HepG2 (cell line): ENCODE measurements around the gene PFAS. TPM values are rescaled to one million over a fixed set of nuclear protein-coding genes. Genes with fewer than 3 reads are reported as not detected.

Source experiments
- DMAP1 ChIP-seq: IDR thresholded peaks from 2 replicates; pipeline ENCODE4 v1.6.1; 2016
- EHMT2 ChIP-seq: fragments of 200-600 bp; sonication (generic); IDR thresholded peaks from 2 replicates; pipeline ENCODE4 v1.7.0; 2017; ENCODE audit warnings: antibody characterized with exemption, low read depth, low read length, borderline replicate concordance
- FIP1L1 ChIP-seq: fragments of 200-400 bp; formaldehyde crosslinking; IDR thresholded peaks from 2 replicates; pipeline ENCODE4 v1.6.1; 2018; ENCODE audit warnings: low read depth, mild to moderate bottlenecking, low read length, moderate library complexity, borderline replicate concordance; ENCODE audit not compliant: insufficient read depth
- HDAC2 ChIP-seq: sonication (generic); formaldehyde crosslinking; IDR thresholded peaks from 2 replicates; pipeline ENCODE4 v1.4.0; 2020; ENCODE audit warnings: missing genetic modification reagents
- HNRNPH1 ChIP-seq: fragments of 200-400 bp; formaldehyde crosslinking; optimal IDR thresholded peaks from 2 replicates; pipeline ENCODE3; 2017; ENCODE audit warnings: mild to moderate bottlenecking, low read depth, low read length
- NCOR1 ChIP-seq: fragments of 200-600 bp; sonication (generic); IDR thresholded peaks from 2 replicates; pipeline ENCODE4 v1.7.0; 2017; ENCODE audit warnings: antibody characterized with exemption, low read length, borderline replicate concordance
- NFATC3 ChIP-seq: sonication (generic); formaldehyde crosslinking; IDR thresholded peaks from 2 replicates; pipeline ENCODE4 v1.5.1; 2020; ENCODE audit warnings: mild to moderate bottlenecking, missing genetic modification reagents
- NR2F2 ChIP-seq: IDR thresholded peaks from 2 replicates; pipeline ENCODE4 v1.6.1; 2012; ENCODE audit warnings: low read depth, inconsistent platforms, borderline replicate concordance
- YEATS2 ChIP-seq: sonication (generic); formaldehyde crosslinking; IDR thresholded peaks from 2 replicates; pipeline ENCODE4 v1.4.0; 2020; ENCODE audit warnings: missing genetic modification reagents, borderline replicate concordance
- ZNF564 ChIP-seq: sonication (generic); formaldehyde crosslinking; IDR thresholded peaks from 2 replicates; pipeline ENCODE4 v1.8.1; 2023; ENCODE audit warnings: mild to moderate bottlenecking, missing genetic modification reagents
- ZNF792 ChIP-seq: IDR thresholded peaks from 2 replicates; pipeline ENCODE4 v1.6.1; 2016
- polyA plus RNA-seq, 8 experiments: library from polyadenylated mRNA; depleted of rRNA in 3 of 8; stranded (reverse) in 7 of 8; unstranded in 1 of 8; fragments of >200 nt; fragmentation: Illumina TruSeq in 4 of 8; extraction: Trizol in 4 of 8; gene quantifications; 2 replicates each; pipeline versions ENCODE4 v1.2.1 to v1.2.3, GENCODE V29; 2011 to 2016; ENCODE audit warnings: low read depth in 4 of 8, missing spikeins in 1 of 8, mixed read lengths in 1 of 8; ENCODE audit not compliant: insufficient read depth in 1 of 8
- total RNA-seq, 5 experiments: library from RNA; depleted of rRNA; stranded (reverse); fragments of >200 nt; fragmentation: Illumina TruSeq; extraction: Trizol; gene quantifications; 2 replicates each; pipeline ENCODE4 v1.2.3, GENCODE V29; 2016; ENCODE audit warnings: low read depth in 1 of 5
- TF ChIP-seq, protein P1 (sequence below): sonication (generic); formaldehyde crosslinking; IDR thresholded peaks from 2 replicates; pipeline ENCODE4 v1.4.0; 2020; ENCODE audit warnings: missing genetic modification reagents, mild to moderate bottlenecking, borderline replicate concordance
- TF ChIP-seq, protein P2 (sequence below), 2 experiments: sonication (generic) in 1 of 2; formaldehyde crosslinking in 1 of 2; IDR thresholded peaks; 2 replicates each; pipeline versions ENCODE4 v1.6.1 to v1.9.0; 2014 to 2022; ENCODE audit warnings: antibody characterized with exemption in 1 of 2, borderline replicate concordance in 1 of 2, inconsistent platforms in 1 of 2, low read depth in 1 of 2, missing genetic modification reagents in 1 of 2
- TF ChIP-seq, protein P3 (sequence below): sonication (generic); formaldehyde crosslinking; IDR thresholded peaks from 2 replicates; pipeline ENCODE4 v1.4.0; 2020; ENCODE audit warnings: mild to moderate bottlenecking, missing genetic modification reagents

The PFAS gene
- total and polyA plus RNA-seq, 2 of the 13 experiments (the other 11 are each of a cell fraction or from before 2014, with no cell fraction given): 49.4 to 58.2 TPM

GRCh38 chr17:8212312-8213180, 36.5 kb upstream of the PFAS start (continued):
- TF ChIP-seq, protein P1, sequence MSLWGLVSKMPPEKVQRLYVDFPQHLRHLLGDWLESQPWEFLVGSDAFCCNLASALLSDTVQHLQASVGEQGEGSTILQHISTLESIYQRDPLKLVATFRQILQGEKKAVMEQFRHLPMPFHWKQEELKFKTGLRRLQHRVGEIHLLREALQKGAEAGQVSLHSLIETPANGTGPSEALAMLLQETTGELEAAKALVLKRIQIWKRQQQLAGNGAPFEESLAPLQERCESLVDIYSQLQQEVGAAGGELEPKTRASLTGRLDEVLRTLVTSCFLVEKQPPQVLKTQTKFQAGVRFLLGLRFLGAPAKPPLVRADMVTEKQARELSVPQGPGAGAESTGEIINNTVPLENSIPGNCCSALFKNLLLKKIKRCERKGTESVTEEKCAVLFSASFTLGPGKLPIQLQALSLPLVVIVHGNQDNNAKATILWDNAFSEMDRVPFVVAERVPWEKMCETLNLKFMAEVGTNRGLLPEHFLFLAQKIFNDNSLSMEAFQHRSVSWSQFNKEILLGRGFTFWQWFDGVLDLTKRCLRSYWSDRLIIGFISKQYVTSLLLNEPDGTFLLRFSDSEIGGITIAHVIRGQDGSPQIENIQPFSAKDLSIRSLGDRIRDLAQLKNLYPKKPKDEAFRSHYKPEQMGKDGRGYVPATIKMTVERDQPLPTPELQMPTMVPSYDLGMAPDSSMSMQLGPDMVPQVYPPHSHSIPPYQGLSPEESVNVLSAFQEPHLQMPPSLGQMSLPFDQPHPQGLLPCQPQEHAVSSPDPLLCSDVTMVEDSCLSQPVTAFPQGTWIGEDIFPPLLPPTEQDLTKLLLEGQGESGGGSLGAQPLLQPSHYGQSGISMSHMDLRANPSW: no peak
- TF ChIP-seq YEATS2 (CRISPR knock-in tag) (no peak), NFATC3 (no peak), NR2F2 (peak; percentile 83; the same call in 1 of the 2 replicates), ZNF564 (CRISPR knock-in tag) (no peak), NCOR1 (peak; percentile 70; the same call in 1 of the 2 replicates), FIP1L1 (no peak), DMAP1 (peak; percentile 35; the same call in 1 of the 2 replicates), HNRNPH1 (no peak), HDAC2 (CRISPR knock-in tag) (peak; percentile 79; the same call in 1 of the 2 replicates), ZNF792 (peak; percentile 55; the same call in 1 of the 2 replicates), EHMT2 (no peak)
- TF ChIP-seq, protein P2, sequence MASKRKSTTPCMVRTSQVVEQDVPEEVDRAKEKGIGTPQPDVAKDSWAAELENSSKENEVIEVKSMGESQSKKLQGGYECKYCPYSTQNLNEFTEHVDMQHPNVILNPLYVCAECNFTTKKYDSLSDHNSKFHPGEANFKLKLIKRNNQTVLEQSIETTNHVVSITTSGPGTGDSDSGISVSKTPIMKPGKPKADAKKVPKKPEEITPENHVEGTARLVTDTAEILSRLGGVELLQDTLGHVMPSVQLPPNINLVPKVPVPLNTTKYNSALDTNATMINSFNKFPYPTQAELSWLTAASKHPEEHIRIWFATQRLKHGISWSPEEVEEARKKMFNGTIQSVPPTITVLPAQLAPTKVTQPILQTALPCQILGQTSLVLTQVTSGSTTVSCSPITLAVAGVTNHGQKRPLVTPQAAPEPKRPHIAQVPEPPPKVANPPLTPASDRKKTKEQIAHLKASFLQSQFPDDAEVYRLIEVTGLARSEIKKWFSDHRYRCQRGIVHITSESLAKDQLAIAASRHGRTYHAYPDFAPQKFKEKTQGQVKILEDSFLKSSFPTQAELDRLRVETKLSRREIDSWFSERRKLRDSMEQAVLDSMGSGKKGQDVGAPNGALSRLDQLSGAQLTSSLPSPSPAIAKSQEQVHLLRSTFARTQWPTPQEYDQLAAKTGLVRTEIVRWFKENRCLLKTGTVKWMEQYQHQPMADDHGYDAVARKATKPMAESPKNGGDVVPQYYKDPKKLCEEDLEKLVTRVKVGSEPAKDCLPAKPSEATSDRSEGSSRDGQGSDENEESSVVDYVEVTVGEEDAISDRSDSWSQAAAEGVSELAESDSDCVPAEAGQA (IDR thresholded peaks at IDR 0.05; ENCODE audit: low read depth): no peak
- TF ChIP-seq, protein P2 (CRISPR knock-in tag; IDR thresholded peaks at IDR 0.05; ENCODE audit: borderline replicate concordance): no peak
- TF ChIP-seq, protein P3, sequence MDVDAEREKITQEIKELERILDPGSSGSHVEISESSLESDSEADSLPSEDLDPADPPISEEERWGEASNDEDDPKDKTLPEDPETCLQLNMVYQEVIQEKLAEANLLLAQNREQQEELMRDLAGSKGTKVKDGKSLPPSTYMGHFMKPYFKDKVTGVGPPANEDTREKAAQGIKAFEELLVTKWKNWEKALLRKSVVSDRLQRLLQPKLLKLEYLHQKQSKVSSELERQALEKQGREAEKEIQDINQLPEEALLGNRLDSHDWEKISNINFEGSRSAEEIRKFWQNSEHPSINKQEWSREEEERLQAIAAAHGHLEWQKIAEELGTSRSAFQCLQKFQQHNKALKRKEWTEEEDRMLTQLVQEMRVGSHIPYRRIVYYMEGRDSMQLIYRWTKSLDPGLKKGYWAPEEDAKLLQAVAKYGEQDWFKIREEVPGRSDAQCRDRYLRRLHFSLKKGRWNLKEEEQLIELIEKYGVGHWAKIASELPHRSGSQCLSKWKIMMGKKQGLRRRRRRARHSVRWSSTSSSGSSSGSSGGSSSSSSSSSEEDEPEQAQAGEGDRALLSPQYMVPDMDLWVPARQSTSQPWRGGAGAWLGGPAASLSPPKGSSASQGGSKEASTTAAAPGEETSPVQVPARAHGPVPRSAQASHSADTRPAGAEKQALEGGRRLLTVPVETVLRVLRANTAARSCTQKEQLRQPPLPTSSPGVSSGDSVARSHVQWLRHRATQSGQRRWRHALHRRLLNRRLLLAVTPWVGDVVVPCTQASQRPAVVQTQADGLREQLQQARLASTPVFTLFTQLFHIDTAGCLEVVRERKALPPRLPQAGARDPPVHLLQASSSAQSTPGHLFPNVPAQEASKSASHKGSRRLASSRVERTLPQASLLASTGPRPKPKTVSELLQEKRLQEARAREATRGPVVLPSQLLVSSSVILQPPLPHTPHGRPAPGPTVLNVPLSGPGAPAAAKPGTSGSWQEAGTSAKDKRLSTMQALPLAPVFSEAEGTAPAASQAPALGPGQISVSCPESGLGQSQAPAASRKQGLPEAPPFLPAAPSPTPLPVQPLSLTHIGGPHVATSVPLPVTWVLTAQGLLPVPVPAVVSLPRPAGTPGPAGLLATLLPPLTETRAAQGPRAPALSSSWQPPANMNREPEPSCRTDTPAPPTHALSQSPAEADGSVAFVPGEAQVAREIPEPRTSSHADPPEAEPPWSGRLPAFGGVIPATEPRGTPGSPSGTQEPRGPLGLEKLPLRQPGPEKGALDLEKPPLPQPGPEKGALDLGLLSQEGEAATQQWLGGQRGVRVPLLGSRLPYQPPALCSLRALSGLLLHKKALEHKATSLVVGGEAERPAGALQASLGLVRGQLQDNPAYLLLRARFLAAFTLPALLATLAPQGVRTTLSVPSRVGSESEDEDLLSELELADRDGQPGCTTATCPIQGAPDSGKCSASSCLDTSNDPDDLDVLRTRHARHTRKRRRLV (CRISPR knock-in tag): no peak
